ENCODE data around the gene CTDSPL. TPM values are rescaled to one million over a fixed set of nuclear protein-coding genes. Genes with fewer than 3 reads are reported as not detected.
A peak's percentile ranks its signal among the peaks of the same experiment; 100 is the strongest.

CTDSPL gene
- polyA plus RNA-seq, 1 donor from 2014 or later, result not detected

- no peak overlapping the region for H3K27ac Mint-ChIP-seq
- H3K9me3 Mint-ChIP-seq, result peaks cover 0 to 2% (median 0%) of the 10 kb centered on the region in 3 donors
- H3K36me3 Mint-ChIP-seq, result no peaks in the 10 kb centered on the region
- peaks cover 21% of the 10 kb centered on the region for H3K27me3 Mint-ChIP-seq
- H3K4me1 Mint-ChIP-seq, result peaks cover 0 to 2% (median 2%) of the 10 kb centered on the region in 3 donors
- no peak overlapping the region for H3K4me3 Mint-ChIP-seq
Measured at GRCh38 chr3:37907371-37907770, 45.7 kb downstream of the CTDSPL start.

- peaks cover 20% of the 10 kb centered on the region for H3K27me3 Mint-ChIP-seq
- no peaks in the 10 kb centered on the region for H3K36me3 Mint-ChIP-seq
- H3K9me3 Mint-ChIP-seq, result peaks cover 0 to 2% (median 0%) of the 10 kb centered on the region in 3 donors
- H3K4me3 Mint-ChIP-seq, result no peak overlapping the region
- peaks cover 0 to 2% (median 2%) of the 10 kb centered on the region in 3 donors for H3K4me1 Mint-ChIP-seq
- no peak overlapping the region for H3K27ac Mint-ChIP-seq
Measured at GRCh38 chr3:37907906-37908305, 46.2 kb downstream of the CTDSPL start.

- H3K4me1 Mint-ChIP-seq, result peaks cover 0 to 2% (median 2%) of the 10 kb centered on the region in 3 donors
- H3K4me3 Mint-ChIP-seq, result no peak overlapping the region
- no peaks in the 10 kb centered on the region for H3K36me3 Mint-ChIP-seq
- peak overlapping the region in 1 of 3 donors; percentile 22 for H3K27ac Mint-ChIP-seq
- peaks cover 0 to 2% (median 1%) of the 10 kb centered on the region in 3 donors for H3K9me3 Mint-ChIP-seq
- peaks cover 19% of the 10 kb centered on the region for H3K27me3 Mint-ChIP-seq
Measured at GRCh38 chr3:37909067-37909911, 47.6 kb downstream of the CTDSPL start.

GRCh38 chr3:37910671-37911400, 49.2 kb downstream of the CTDSPL start:
- H3K27ac Mint-ChIP-seq, result no peak overlapping the region

GRCh38 chr3:37912052-37912733, 50.5 kb downstream of the CTDSPL start:
- no peak overlapping the region for H3K4me3 Mint-ChIP-seq
- no peak overlapping the region for H3K27ac Mint-ChIP-seq
- peaks cover 0 to 4% (median 2%) of the 10 kb centered on the region in 3 donors for H3K9me3 Mint-ChIP-seq
- peaks cover 0 to 2% (median 2%) of the 10 kb centered on the region in 3 donors for H3K4me1 Mint-ChIP-seq
- H3K27me3 Mint-ChIP-seq, result peaks cover 14% of the 10 kb centered on the region
- peaks cover 4% of the 10 kb centered on the region for H3K36me3 Mint-ChIP-seq

More at GRCh38 chr3:37910671-37911400, 49.2 kb downstream of the CTDSPL start:
- Mint-ChIP-seq H3K4me1 (peaks cover 0 to 2% (median 2%) of the 10 kb centered on the region in 3 donors), H3K36me3 (peaks cover 4% of the 10 kb centered on the region), H3K27me3 (peaks cover 16% of the 10 kb centered on the region), H3K4me3 (no peak overlapping the region), H3K9me3 (peaks cover 0 to 6% (median 2%) of the 10 kb centered on the region in 3 donors)

- H3K9me3 Mint-ChIP-seq, result peaks cover 0 to 4% (median 2%) of the 10 kb centered on the region in 3 donors
- H3K36me3 Mint-ChIP-seq, result peaks cover 4% of the 10 kb centered on the region
- no peaks in the 10 kb centered on the region for H3K4me1 Mint-ChIP-seq
- peaks cover 9% of the 10 kb centered on the region for H3K27me3 Mint-ChIP-seq
- H3K4me3 Mint-ChIP-seq, result no peak overlapping the region
- H3K27ac Mint-ChIP-seq, result no peak overlapping the region
Measured at GRCh38 chr3:37913522-37913921, 51.8 kb downstream of the CTDSPL start.

- Mint-ChIP-seq H3K27ac (no peak overlapping the region), H3K4me1 (no peaks in the 10 kb centered on the region), H3K4me3 (no peak overlapping the region), H3K27me3 (peaks cover 4% of the 10 kb centered on the region), H3K9me3 (peaks cover 0 to 4% (median 2%) of the 10 kb centered on the region in 3 donors), H3K36me3 (peaks cover 4% of the 10 kb centered on the region)
Measured at GRCh38 chr3:37916685-37917084, 55.0 kb downstream of the CTDSPL start.

GRCh38 chr3:37918627-37919026, 56.9 kb downstream of the CTDSPL start:
- Mint-ChIP-seq H3K4me3 (no peak overlapping the region), H3K9me3 (peaks cover 0 to 4% (median 2%) of the 10 kb centered on the region in 3 donors), H3K36me3 (peaks cover 4% of the 10 kb centered on the region), H3K4me1 (peaks cover 0 to 2% (median 0%) of the 10 kb centered on the region in 3 donors), H3K27ac (no peak overlapping the region), H3K27me3 (peaks cover 4% of the 10 kb centered on the region)

GRCh38 chr3:37920156-37920699, 58.5 kb downstream of the CTDSPL start:
- Mint-ChIP-seq H3K36me3 (peaks cover 2% of the 10 kb centered on the region), H3K27ac (no peak overlapping the region), H3K4me3 (no peak overlapping the region), H3K27me3 (peaks cover 1% of the 10 kb centered on the region), H3K4me1 (peaks cover 0 to 2% (median 0%) of the 10 kb centered on the region in 3 donors), H3K9me3 (peaks cover 0 to 1% (median 0%) of the 10 kb centered on the region in 3 donors)

GRCh38 chr3:37921025-37921424, 59.3 kb downstream of the CTDSPL start:
- Mint-ChIP-seq H3K9me3 (no peaks in the 10 kb centered on the region), H3K27ac (no peak overlapping the region), H3K4me3 (no peak overlapping the region), H3K36me3 (no peaks in the 10 kb centered on the region), H3K4me1 (peaks cover 0 to 2% (median 0%) of the 10 kb centered on the region in 3 donors), H3K27me3 (peaks cover 1% of the 10 kb centered on the region)

- no peaks in the 10 kb centered on the region for H3K36me3 Mint-ChIP-seq
Measured at GRCh38 chr3:37922721-37923568, 61.3 kb downstream of the CTDSPL start.

GRCh38 chr3:37923569-37924040, 61.9 kb downstream of the CTDSPL start:
- H3K4me3 Mint-ChIP-seq, result no peak overlapping the region
- peaks cover 0 to 2% (median 2%) of the 10 kb centered on the region in 3 donors for H3K4me1 Mint-ChIP-seq
- H3K27me3 Mint-ChIP-seq, result no peaks in the 10 kb centered on the region
- H3K9me3 Mint-ChIP-seq, result no peaks in the 10 kb centered on the region
- no peaks in the 10 kb centered on the region for H3K36me3 Mint-ChIP-seq
- H3K27ac Mint-ChIP-seq, result no peak overlapping the region

More at GRCh38 chr3:37922721-37923568, 61.3 kb downstream of the CTDSPL start:
- Mint-ChIP-seq H3K27me3 (no peaks in the 10 kb centered on the region), H3K9me3 (no peaks in the 10 kb centered on the region), H3K4me3 (no peak overlapping the region), H3K4me1 (peaks cover 0 to 2% (median 2%) of the 10 kb centered on the region in 3 donors), H3K27ac (no peak overlapping the region)

- Mint-ChIP-seq H3K36me3 (no peaks in the 10 kb centered on the region), H3K27ac (no peak overlapping the region), H3K4me1 (peaks cover 0 to 2% (median 2%) of the 10 kb centered on the region in 3 donors), H3K9me3 (peaks cover 0 to under 1% (median 0%) of the 10 kb centered on the region in 3 donors), H3K27me3 (no peaks in the 10 kb centered on the region), H3K4me3 (no peak overlapping the region)
Measured at GRCh38 chr3:37924453-37924852, 62.8 kb downstream of the CTDSPL start.

All from IgD-negative memory B cell (primary cell).